IMR-90 (cell line): ENCODE data around the gene NMRK2. TPM values are rescaled to one million over a fixed set of nuclear protein-coding genes. Genes with fewer than 3 reads are reported as not detected.
"Not testable (repeated sequence)": the region's sequence is repeated elsewhere in the genome, so short reads cannot be mapped to it uniquely, and the experiment has no call there.

Experiments
- ATAC-seq: fragments of 200-7000 bp; cut with Tn5 transposase; 2 replicates; pipeline ENCODE4 v1.9.1; 2020; ENCODE audit warnings: low read depth, mild to moderate bottlenecking, moderate library complexity
- BruUV-seq: library from RNA; stranded (reverse); fragments of 400-500 nt; replicated peaks from 2 replicates; lab custom pipeline; 2021; lab: Mats Ljungman, UMichigan
- CTCF ChIA-PET: fragments of 300-600 bp; formaldehyde crosslinking; extraction: SDS; loops from one replicate; lab custom pipeline; 2021; ENCODE audit warnings: antibody characterized with exemption; lab: Yijun Ruan, JAX
- POLR2A ChIA-PET: fragments of 300-600 bp; sonication (Branson Sonifier 250); formaldehyde crosslinking; loops from one replicate; lab custom pipeline; 2022; ENCODE audit warnings: antibody characterized with exemption; ENCODE audit not compliant: unreplicated experiment; lab: Charles Lee
- DNase-seq: peaks from one replicate; pipeline ENCODE4 v3.0.0; 2013
- H2AFZ ChIP-seq: replicated peaks from 2 replicates; pipeline ENCODE3; 2013; ENCODE audit warnings: low read length, mild to moderate bottlenecking; ENCODE audit not compliant: poor library complexity
- H2AK5ac ChIP-seq: 2 replicates; pipeline ENCODE4 v1.6.1; 2013; ENCODE audit warnings: low read depth, low read length, inconsistent platforms
- H2AK9ac ChIP-seq: replicated peaks from 2 replicates; pipeline ENCODE3; 2013; ENCODE audit warnings: mild to moderate bottlenecking, low read depth, low read length, moderate library complexity; ENCODE audit not compliant: poor library complexity
- H2BK120ac ChIP-seq: 2 replicates; pipeline ENCODE4 v1.6.1; 2013; ENCODE audit warnings: low read depth, low read length, inconsistent platforms
- H2BK15ac ChIP-seq: 3 replicates; pipeline ENCODE4 v1.6.1; 2013; ENCODE audit warnings: low read depth, low read length, inconsistent platforms
- H2BK20ac ChIP-seq: 2 replicates; pipeline ENCODE4 v1.6.1; 2013; ENCODE audit warnings: low read depth, mild to moderate bottlenecking, inconsistent platforms, low read length, moderate library complexity
- H2BK5ac ChIP-seq: 2 replicates; pipeline ENCODE4 v1.6.1; 2013; ENCODE audit warnings: mild to moderate bottlenecking, low read depth, low read length, inconsistent platforms; ENCODE audit not compliant: poor library complexity, severe bottlenecking
- H3K14ac ChIP-seq: replicated peaks from 2 replicates; pipeline ENCODE4 v1.6.1; 2013; ENCODE audit warnings: low read depth, low read length, inconsistent platforms
- H3K18ac ChIP-seq: 2 replicates; pipeline ENCODE4 v1.6.1; 2013; ENCODE audit warnings: low read depth, low read length, control low read depth
- H3K23ac ChIP-seq: 2 replicates; pipeline ENCODE4 v1.6.1; 2013; ENCODE audit warnings: low read depth, low read length, inconsistent platforms
- H3K27ac ChIP-seq: 2 replicates; pipeline ENCODE4 v1.5.1; 2013; ENCODE audit warnings: mild to moderate bottlenecking, control low read depth, low read length; ENCODE audit not compliant: insufficient read depth
- H3K27me3 ChIP-seq: 2 replicates; pipeline ENCODE4 v1.6.1; 2013; ENCODE audit warnings: low read length; ENCODE audit not compliant: control insufficient read depth, insufficient read depth
- H3K36me3 ChIP-seq: 2 replicates; pipeline ENCODE4 v1.6.1; 2013; ENCODE audit warnings: low read length, mixed read lengths; ENCODE audit not compliant: control insufficient read depth, insufficient read depth
- H3K4ac ChIP-seq: 2 replicates; pipeline ENCODE4 v1.6.1; 2013; ENCODE audit warnings: low read depth, low read length, inconsistent platforms
- H3K4me1 ChIP-seq: 2 replicates; pipeline ENCODE4 v1.6.1; 2013; ENCODE audit warnings: low read length, mixed read lengths; ENCODE audit not compliant: control insufficient read depth, insufficient read depth
- H3K4me2 ChIP-seq: 2 replicates; pipeline ENCODE4 v1.6.1; 2013; ENCODE audit warnings: low read depth, mild to moderate bottlenecking, control low read depth, low read length, moderate library complexity
- H3K4me3 ChIP-seq: 2 replicates; pipeline ENCODE4 v1.5.1; 2013; ENCODE audit warnings: low read depth, mild to moderate bottlenecking, control low read depth, low read length, moderate library complexity; ENCODE audit not compliant: insufficient read depth
- H3K56ac ChIP-seq: 2 replicates; pipeline ENCODE4 v1.6.1; 2013; ENCODE audit warnings: low read length, inconsistent platforms; ENCODE audit not compliant: insufficient read depth; ENCODE audit errors: extremely low read depth
- H3K79me1 ChIP-seq, 2 experiments: 2 replicates each; pipeline ENCODE4 v1.6.1; 2013; ENCODE audit warnings: low read length in 2 of 2, inconsistent platforms in 1 of 2, low read depth in 1 of 2
- H3K9ac ChIP-seq: 2 replicates; pipeline ENCODE4 v1.6.1; 2013; ENCODE audit warnings: low read depth, low read length, control low read depth
- H3K9me1 ChIP-seq: 2 replicates; pipeline ENCODE4 v1.6.1; 2013; ENCODE audit warnings: low read length, inconsistent platforms; ENCODE audit not compliant: insufficient read depth
- H3K9me3 ChIP-seq: 2 replicates; pipeline ENCODE4 v1.6.1; 2013; ENCODE audit warnings: low read length; ENCODE audit not compliant: control insufficient read depth, insufficient read depth
- H4K20me1 ChIP-seq: 2 replicates; pipeline ENCODE4 v1.6.1; 2013; ENCODE audit warnings: low read length, inconsistent platforms; ENCODE audit not compliant: insufficient read depth
- H4K5ac ChIP-seq: 2 replicates; pipeline ENCODE4 v1.6.1; 2013; ENCODE audit warnings: mild to moderate bottlenecking, low read depth, low read length, control low read depth
- H4K8ac ChIP-seq, 2 experiments: 2 replicates each; pipeline ENCODE4 v1.6.1; 2013; ENCODE audit warnings: low read depth in 2 of 2, low read length in 2 of 2, control low read depth in 1 of 2, inconsistent platforms in 1 of 2
- H4K91ac ChIP-seq: 2 replicates; pipeline ENCODE4 v1.6.1; 2013; ENCODE audit warnings: low read depth, low read length, inconsistent platforms; ENCODE audit not compliant: insufficient read depth
- WGBS, 2 experiments: methylation state at CpG; one replicate each; pipeline versions ENCODE4 v1.1.5 to v1.1.7; 2013; ENCODE audit warnings: missing lambda C conversion rate in 2 of 2; ENCODE audit not compliant: insufficient read length in 1 of 2; ENCODE audit errors: extremely low coverage in 2 of 2; 5-methylcytosine and 5-hydroxymethylcytosine counted together
- dilution Hi-C: fragments of 300-500 bp; cut with HindIII; formaldehyde crosslinking; loops from one replicate; pipeline ENCODE4 v1.14.3; 2018; ENCODE audit warnings: low sequenced_read_pairs; ENCODE audit not compliant: unreplicated experiment
- in situ Hi-C: fragments of 300-500 bp; cut with MboI; formaldehyde crosslinking; loops from 3 replicates; pipeline ENCODE4 v1.14.3; 2019; ENCODE audit warnings: low sequenced_read_pairs, inconsistent platforms, mixed read lengths
- intact Hi-C: fragments of 100-400 bp; cut with micrococcal nuclease; formaldehyde crosslinking; loops from 2 replicates; pipeline ENCODE4 v1.10.0; 2022
- polyA plus RNA-seq, 3 experiments: library from polyadenylated mRNA; depleted of rRNA; stranded (reverse); fragments of >200 nt; gene quantifications; 2 replicates each; pipeline ENCODE4 v1.2.3, GENCODE V29; 2012; ENCODE audit warnings: low replicate concordance in 1 of 3
- total RNA-seq: library from RNA; depleted of rRNA; stranded (reverse); fragments of >200 nt; gene quantifications from 2 replicates; pipeline ENCODE4 v1.2.3, GENCODE V29; 2012

The NMRK2 gene
- total and polyA plus RNA-seq, 2 of the 4 experiments (the other 2 are of a cell fraction), result not detected

- BruUV-seq, in situ Hi-C loops, H4K5ac ChIP-seq, H3K14ac ChIP-seq, H3K56ac ChIP-seq, H2AK5ac ChIP-seq, H3K23ac ChIP-seq, ATAC-seq, H3K27me3 ChIP-seq, H2BK20ac ChIP-seq, H3K4me3 ChIP-seq, H3K18ac ChIP-seq, H3K4ac ChIP-seq, H4K8ac ChIP-seq, H3K9me3 ChIP-seq, dilution Hi-C loops, intact Hi-C loops, H4K91ac ChIP-seq, H2BK5ac ChIP-seq, CTCF ChIA-PET, H2AFZ ChIP-seq, H3K9ac ChIP-seq, H2BK120ac ChIP-seq, DNase-seq, H3K4me2 ChIP-seq, H3K4me1 ChIP-seq, H2BK15ac ChIP-seq, POLR2A ChIA-PET, H3K27ac ChIP-seq, H2AK9ac ChIP-seq: not testable (repeated sequence)
- H3K36me3 ChIP-seq, result peaks cover 41% of the 10 kb centered on the region
- H4K20me1 ChIP-seq, result peaks cover 87% of the 10 kb centered on the region
- H3K9me1 ChIP-seq, result peaks cover 15% of the 10 kb centered on the region
- H3K79me1 ChIP-seq, result peaks cover 13 to 66% of the 10 kb centered on the region in 2 experiments
- WGBS, 2 experiments, result 99% methylated on average over 10 of the region's 13 CpGs; no CpG with 5 or more reads in 1 of the 2 experiments
Measured at GRCh38 chr19:3955276-3955675, 22.4 kb downstream of the NMRK2 start.
